Kidney tubule cell (primary cell): ENCODE measurements around the gene TNKS2.
A peak's percentile ranks its signal among the peaks of the same experiment; 100 is the strongest.
"Not testable (repeated sequence)": the region's sequence is repeated elsewhere in the genome, so short reads cannot be mapped to it uniquely, and the experiment has no call there.

Experiments used
- DNase-seq: peaks from one replicate; pipeline ENCODE4 v3.0.0-alpha.2; 2018; ENCODE audit warnings: low spot score

TNKS2 gene

GRCh38 chr10:91796331-91797047 lies 1.7 kb upstream of the TNKS2 start:
- DNase-seq: peak; percentile 31

GRCh38 chr10:91797048-91797690 lies 1.1 kb upstream of the TNKS2 start:
- no peak for DNase-seq

GRCh38 chr10:91798649-91799611 lies 704 bp downstream of the TNKS2 start:
- peak; percentile 50 for DNase-seq

GRCh38 chr10:91799612-91799975 lies 1.4 kb downstream of the TNKS2 start:
- DNase-seq: peak; percentile 54

GRCh38 chr10:91800182-91800581 lies 2.0 kb downstream of the TNKS2 start:
- no peak for DNase-seq

- no peak for DNase-seq
These were observed 2.5 kb downstream of the TNKS2 start for GRCh38 chr10:91800756-91801155.

GRCh38 chr10:91803386-91804125 lies 5.3 kb downstream of the TNKS2 start:
- no peak for DNase-seq

GRCh38 chr10:91804126-91804510 lies 5.9 kb downstream of the TNKS2 start:
- no peak for DNase-seq

GRCh38 chr10:91805110-91805838 lies 7.0 kb downstream of the TNKS2 start:
- no peak for DNase-seq

GRCh38 chr10:91807264-91807663 lies 9.0 kb downstream of the TNKS2 start:
- DNase-seq: not testable (repeated sequence)

- DNase-seq: no peak
These were observed 15.0 kb downstream of the TNKS2 start for GRCh38 chr10:91813251-91813650.

GRCh38 chr10:91816981-91817380 lies 18.8 kb downstream of the TNKS2 start:
- DNase-seq: no peak

- peak; percentile 65 for DNase-seq
These were observed 21.9 kb downstream of the TNKS2 start for GRCh38 chr10:91820144-91820543.

- no peak for DNase-seq
These were observed 25.9 kb downstream of the TNKS2 start for GRCh38 chr10:91824076-91824475.

GRCh38 chr10:91829268-91829667 lies 31.0 kb downstream of the TNKS2 start:
- DNase-seq: no peak

GRCh38 chr10:91838199-91838598 lies 40.0 kb downstream of the TNKS2 start:
- no peak for DNase-seq

- DNase-seq: no peak
These were observed 44.9 kb downstream of the TNKS2 start for GRCh38 chr10:91843083-91843482.

GRCh38 chr10:91856637-91857036 lies 58.4 kb downstream of the TNKS2 start:
- peak; percentile 9 for DNase-seq

GRCh38 chr10:91860885-91861284 lies 62.7 kb downstream of the TNKS2 start:
- DNase-seq: no peak

GRCh38 chr10:91864099-91864498 lies 65.9 kb downstream of the TNKS2 start:
- no peak for DNase-seq

GRCh38 chr10:91864744-91865143 lies 66.5 kb downstream of the TNKS2 start:
- DNase-seq: no peak
